Upper lobe of left lung (tissue), 4 donors: ENCODE data around the gene GLOD4.

Source experiments
- CTCF ChIP-seq, 6 experiments: fragments of 450-650 bp in 4 of 6; fragments of 200-600 bp in 2 of 6; sonication (generic) in 2 of 6; IDR thresholded peaks; one replicate each; pipeline ENCODE4 v1.5.1; 2016 to 2019; ENCODE audit warnings: antibody characterized with exemption in 6 of 6
- EP300 ChIP-seq, 4 donors: sonication (generic); formaldehyde crosslinking; IDR thresholded peaks; one replicate each; pipeline ENCODE4 v1.5.1; 2017; ENCODE audit warnings: antibody characterized with exemption in 4 of 4, control low read depth in 2 of 4
- POLR2A ChIP-seq, 4 donors: fragments of 450-650 bp; IDR thresholded peaks; one replicate each; pipeline ENCODE4 v1.5.1; 2016 to 2017; ENCODE audit warnings: antibody characterized with exemption in 4 of 4, mild to moderate bottlenecking in 2 of 4
- POLR2AphosphoS5 ChIP-seq, 2 donors: sonication (generic); formaldehyde crosslinking; IDR thresholded peaks; one replicate each; pipeline ENCODE4 v1.5.1; 2017; ENCODE audit warnings: antibody characterized with exemption in 2 of 2

- TF ChIP-seq CTCF (IDR thresholded peaks at IDR 0.05) (no peak), POLR2A (IDR thresholded peaks at IDR 0.05) (no peak), EP300 (IDR thresholded peaks at IDR 0.05) (no peak), POLR2AphosphoS5 (IDR thresholded peaks at IDR 0.05) (no peak)
These were observed 55.7 kb downstream of the GLOD4 start for GRCh38 chr17:726271-726919.
